Measurements from ENCODE around the gene YTHDF2. TPM values are rescaled to one million over a fixed set of nuclear protein-coding genes. Genes with fewer than 3 reads are reported as not detected.

The YTHDF2 gene
- total and polyA plus RNA-seq, 7 donors = 30.3 to 55.1 (median 48.7) TPM

DNA sequence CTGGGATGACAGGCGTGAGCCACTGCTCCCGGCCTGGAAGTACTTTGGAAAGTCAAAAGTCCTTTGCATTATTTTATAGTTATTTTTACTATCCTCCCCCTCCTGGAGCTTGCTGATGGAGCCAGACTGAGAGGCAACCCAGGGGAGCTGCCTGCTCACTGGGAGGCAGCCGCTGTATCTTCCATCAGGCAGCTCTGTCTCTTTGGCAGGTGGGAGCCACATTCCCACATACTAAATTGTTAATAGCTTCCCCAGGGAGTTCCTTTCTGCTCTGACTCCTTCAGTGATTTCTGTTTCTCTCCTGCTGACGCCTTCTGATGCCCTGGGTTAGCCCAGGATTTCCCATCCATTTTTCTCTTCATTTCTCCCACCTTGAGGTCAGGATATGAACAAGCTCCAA, 70.3 kb downstream of the YTHDF2 start:
- ATAC-seq = no peak
- H3K4me3 ChIP-seq = no peak overlapping the region
- peaks cover 4 to 26% (median 10%) of the 10 kb centered on the region in 3 donors for H3K27me3 ChIP-seq (ENCODE audit: insufficient read depth in 3 of 3, low read length in 2 of 3)
- WGBS, 3 donors = 46 to 60% (median 57%) methylated on average over 4 of the region's 4 CpGs
- intact Hi-C loops (cut with DNase I) = no loop called here
- no peaks in the 10 kb centered on the region for H3K4me1 ChIP-seq
- H3K9me3 ChIP-seq = no peaks in the 10 kb centered on the region
- H3K36me3 ChIP-seq (ENCODE audit: insufficient read depth in 1 of 2, low read depth in 1 of 2) = no peaks in the 10 kb centered on the region
- TF ChIP-seq, protein P1, sequence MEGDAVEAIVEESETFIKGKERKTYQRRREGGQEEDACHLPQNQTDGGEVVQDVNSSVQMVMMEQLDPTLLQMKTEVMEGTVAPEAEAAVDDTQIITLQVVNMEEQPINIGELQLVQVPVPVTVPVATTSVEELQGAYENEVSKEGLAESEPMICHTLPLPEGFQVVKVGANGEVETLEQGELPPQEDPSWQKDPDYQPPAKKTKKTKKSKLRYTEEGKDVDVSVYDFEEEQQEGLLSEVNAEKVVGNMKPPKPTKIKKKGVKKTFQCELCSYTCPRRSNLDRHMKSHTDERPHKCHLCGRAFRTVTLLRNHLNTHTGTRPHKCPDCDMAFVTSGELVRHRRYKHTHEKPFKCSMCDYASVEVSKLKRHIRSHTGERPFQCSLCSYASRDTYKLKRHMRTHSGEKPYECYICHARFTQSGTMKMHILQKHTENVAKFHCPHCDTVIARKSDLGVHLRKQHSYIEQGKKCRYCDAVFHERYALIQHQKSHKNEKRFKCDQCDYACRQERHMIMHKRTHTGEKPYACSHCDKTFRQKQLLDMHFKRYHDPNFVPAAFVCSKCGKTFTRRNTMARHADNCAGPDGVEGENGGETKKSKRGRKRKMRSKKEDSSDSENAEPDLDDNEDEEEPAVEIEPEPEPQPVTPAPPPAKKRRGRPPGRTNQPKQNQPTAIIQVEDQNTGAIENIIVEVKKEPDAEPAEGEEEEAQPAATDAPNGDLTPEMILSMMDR (IDR thresholded peaks at IDR 0.05) = no peak
- DNase-seq = no peak
- no peak overlapping the region for H3K27ac ChIP-seq

DNA sequence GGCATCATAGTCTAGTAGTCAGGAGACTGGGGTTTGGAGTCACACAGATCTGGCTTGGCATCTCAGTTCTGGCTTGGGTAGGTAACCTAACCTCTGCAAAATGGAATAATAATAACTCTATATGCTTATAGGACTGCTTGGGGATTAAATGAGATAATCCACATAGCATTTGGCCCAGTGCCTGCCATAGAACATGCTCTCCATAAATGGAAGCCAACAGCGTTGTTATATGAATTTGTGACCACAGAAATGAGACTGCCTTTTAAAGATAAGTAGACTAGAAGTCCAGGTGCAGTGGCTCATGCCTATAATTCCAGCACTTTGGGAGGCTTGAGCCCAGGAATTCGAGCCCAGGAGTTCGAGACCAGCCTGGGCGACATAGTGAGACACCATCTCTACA, 71.2 kb downstream of the YTHDF2 start:
- DNase-seq (no peak), ATAC-seq (no peak)
- WGBS, 3 donors = 53 to 59% (median 58%) methylated on average over 4 of the region's 4 CpGs
- Histone ChIP-seq H3K4me1 (no peaks in the 10 kb centered on the region), H3K9me3 (no peaks in the 10 kb centered on the region), H3K4me3 (no peak overlapping the region), H3K27ac (no peak overlapping the region), H3K27me3 (ENCODE audit: insufficient read depth in 3 of 3, low read length in 2 of 3) (peaks cover 4 to 35% (median 10%) of the 10 kb centered on the region in 3 donors), H3K36me3 (ENCODE audit: insufficient read depth in 1 of 2, low read depth in 1 of 2) (no peaks in the 10 kb centered on the region)
- TF ChIP-seq, protein P1 (IDR thresholded peaks at IDR 0.05) = no peak
- intact Hi-C loops (cut with DNase I) = no loop called here

DNA sequence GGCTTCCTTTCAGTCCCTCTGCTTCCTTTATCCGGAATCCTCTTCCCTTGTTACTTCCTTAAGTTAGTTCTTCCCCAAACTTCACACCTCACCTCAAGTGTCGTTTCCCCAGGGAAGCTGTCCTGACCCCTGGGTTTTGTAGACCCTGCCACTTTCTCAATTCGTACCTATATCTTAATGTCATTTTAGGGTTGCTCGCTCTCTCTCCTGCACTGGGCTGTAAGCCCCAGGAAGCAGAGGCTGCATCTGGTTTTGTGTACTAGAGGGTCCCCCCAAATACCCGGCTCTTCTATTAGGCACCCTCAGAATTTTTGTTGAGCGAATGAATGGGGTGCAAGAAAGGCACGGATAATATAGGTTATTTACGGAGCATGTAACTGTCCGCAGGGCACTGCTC, 74.6 kb downstream of the YTHDF2 start:
- intact Hi-C loops (cut with DNase I) = no loop called here
- DNase-seq (no peak), ATAC-seq (no peak)
- H3K36me3 ChIP-seq (ENCODE audit: insufficient read depth in 1 of 2, low read depth in 1 of 2) = no peaks in the 10 kb centered on the region
- TF ChIP-seq, protein P1 (IDR thresholded peaks at IDR 0.05) = no peak
- 66 to 74% (median 70%) methylated on average over 9 of the region's 9 CpGs for WGBS, 3 donors
- H3K9me3 ChIP-seq = no peaks in the 10 kb centered on the region
- no peak overlapping the region for H3K4me3 ChIP-seq
- no peak overlapping the region for H3K27ac ChIP-seq
- H3K27me3 ChIP-seq (ENCODE audit: insufficient read depth in 3 of 3, low read length in 2 of 3) = peaks cover 2 to 54% (median 10%) of the 10 kb centered on the region in 3 donors
- H3K4me1 ChIP-seq = no peaks in the 10 kb centered on the region

GRCh38 chr1:28811766-28812668, 75.3 kb downstream of the YTHDF2 start, which contains the start of gene OPRD1:
Gene OPRD1, plus strand, starts transcription at chr1:28812170. Its CDS starts 214 bp downstream, at chr1:28812384.
- no peak within 1 kb of the TSS for H3K4me3 ChIP-seq
- ATAC-seq (no peak), DNase-seq (no peak)
- intact Hi-C loops (cut with DNase I) = no loop called here
- no peaks in the 10 kb centered on the region for H3K36me3 ChIP-seq (ENCODE audit: insufficient read depth in 1 of 2, low read depth in 1 of 2)
- peaks cover 4 to 54% (median 10%) of the 10 kb centered on the region in 3 donors for H3K27me3 ChIP-seq (ENCODE audit: insufficient read depth in 3 of 3, low read length in 2 of 3)
- H3K4me1 ChIP-seq = no peaks in the 10 kb centered on the region
- H3K9me3 ChIP-seq = no peaks in the 10 kb centered on the region
- H3K27ac ChIP-seq = no peak within 1 kb of the TSS
- 3 to 5% (median 3%) methylated on average over 45 to 108 of the region's 108 CpGs for WGBS, 3 donors
- TF ChIP-seq, protein P1 (IDR thresholded peaks at IDR 0.05) = no peak
